Upper lobe of left lung (tissue), 6 donors: ENCODE measurements around the gene ZSWIM1. TPM values are rescaled to one million over a fixed set of nuclear protein-coding genes. Genes with fewer than 3 reads are reported as not detected.

Experiments
- ATAC-seq, 2 donors: fragments of 200-7000 bp; cut with Tn5 transposase; one replicate each; pipeline ENCODE4 v1.9.1; 2022; ENCODE audit warnings: mild to moderate bottlenecking in 2 of 2, moderate library complexity in 2 of 2; ENCODE audit not compliant: low FRiP score in 2 of 2
- DNase-seq, 2 donors: peaks; one replicate each; pipeline ENCODE4 v3.0.0-alpha.2; 2019 to 2020
- H3K27ac ChIP-seq, 4 donors: fragments of 200-600 bp; sonication (generic); one replicate each; pipeline ENCODE4 v1.5.1; 2016 to 2019
- H3K27me3 ChIP-seq, 4 donors: fragments of 200-600 bp; sonication (generic); one replicate each; pipeline ENCODE4 v1.5.1; 2017 to 2019
- H3K36me3 ChIP-seq, 4 donors: fragments of 200-600 bp; sonication (generic); one replicate each; pipeline ENCODE4 v1.5.1; 2016 to 2019
- H3K4me1 ChIP-seq, 4 donors: fragments of 200-600 bp; sonication (generic); one replicate each; pipeline ENCODE4 v1.5.1; 2018 to 2019
- H3K4me3 ChIP-seq, 4 donors: fragments of 200-600 bp; sonication (generic); one replicate each; pipeline ENCODE4 v1.5.1; 2017 to 2019; ENCODE audit warnings: mild to moderate bottlenecking in 2 of 4, moderate library complexity in 1 of 4
- H3K9me3 ChIP-seq, 4 donors: fragments of 200-600 bp; sonication (generic); one replicate each; pipeline ENCODE4 v1.5.1; 2018 to 2019
- CTCF ChIP-seq, 6 experiments: fragments of 450-650 bp in 4 of 6; fragments of 200-600 bp in 2 of 6; sonication (generic) in 2 of 6; IDR thresholded peaks; one replicate each; pipeline ENCODE4 v1.5.1; 2016 to 2019; ENCODE audit warnings: antibody characterized with exemption in 6 of 6
- EP300 ChIP-seq, 4 donors: sonication (generic); formaldehyde crosslinking; IDR thresholded peaks; one replicate each; pipeline ENCODE4 v1.5.1; 2017; ENCODE audit warnings: antibody characterized with exemption in 4 of 4, control low read depth in 2 of 4
- POLR2A ChIP-seq, 4 donors: fragments of 450-650 bp; IDR thresholded peaks; one replicate each; pipeline ENCODE4 v1.5.1; 2016 to 2017; ENCODE audit warnings: antibody characterized with exemption in 4 of 4, mild to moderate bottlenecking in 2 of 4
- POLR2AphosphoS5 ChIP-seq, 2 donors: sonication (generic); formaldehyde crosslinking; IDR thresholded peaks; one replicate each; pipeline ENCODE4 v1.5.1; 2017; ENCODE audit warnings: antibody characterized with exemption in 2 of 2
- WGBS, 2 donors: methylation state at CpG; one replicate each; pipeline ENCODE4 v1.1.5; 2017 to 2018; 5-methylcytosine and 5-hydroxymethylcytosine counted together
- total RNA-seq, 6 donors: library from RNA; depleted of rRNA in 4 of 6; stranded (reverse); fragments of >200 nt in 4 of 6; gene quantifications; one replicate each; pipeline versions ENCODE4 v1.1.0 to v1.2.1, GENCODE V29; 2016 to 2021
- donor health status: DM: no; HTN: no; CAD: no; lungs with moderate emphysema.
- donor health status: DM: no; HTN: yes; CAD: no; lungs with severe emphysema.

Gene ZSWIM1
- total RNA-seq, 6 donors from 2014 or later = 4.2 to 9.7 (median 8.6) TPM

- 90 to 97% methylated on average over 5 of the region's 5 CpGs for WGBS, 2 donors
- peaks cover 24 to 34% (median 27%) of the 10 kb centered on the region in 4 donors for H3K4me1 ChIP-seq
- H3K27me3 ChIP-seq = no peaks in the 10 kb centered on the region
- no peaks in the 10 kb centered on the region for H3K9me3 ChIP-seq
- peaks cover 0 to 2% (median 0%) of the 10 kb centered on the region in 4 donors for H3K36me3 ChIP-seq
- TF ChIP-seq POLR2A (IDR thresholded peaks at IDR 0.05) = no peak
- TF ChIP-seq CTCF (IDR thresholded peaks at IDR 0.05) = no peak
- TF ChIP-seq POLR2AphosphoS5 (IDR thresholded peaks at IDR 0.05) = no peak
- no peak for TF ChIP-seq EP300 (IDR thresholded peaks at IDR 0.05)
- ATAC-seq (no peak), DNase-seq (no peak)
- H3K4me3 ChIP-seq = no peak overlapping the region
- H3K27ac ChIP-seq = no peak overlapping the region
Observed at GRCh38 chr20:45859916-45860315, 21.1 kb upstream of the ZSWIM1 start.

GRCh38 chr20:45860560-45861220 lies 20.3 kb upstream of the ZSWIM1 start:
- no peak for TF ChIP-seq POLR2A (IDR thresholded peaks at IDR 0.05)
- no peak for TF ChIP-seq CTCF (IDR thresholded peaks at IDR 0.05)
- TF ChIP-seq POLR2AphosphoS5 (IDR thresholded peaks at IDR 0.05) = no peak
- TF ChIP-seq EP300 (IDR thresholded peaks at IDR 0.05) = no peak
- H3K36me3 ChIP-seq = no peaks in the 10 kb centered on the region
- ATAC-seq = no peak
- H3K4me1 ChIP-seq = peaks cover 16 to 26% (median 19%) of the 10 kb centered on the region in 4 donors
- no peak overlapping the region for H3K4me3 ChIP-seq
- no peak for DNase-seq
- no peaks in the 10 kb centered on the region for H3K9me3 ChIP-seq
- 72 to 75% methylated on average over 7 of the region's 7 CpGs for WGBS, 2 donors
- no peak overlapping the region for H3K27ac ChIP-seq
- H3K27me3 ChIP-seq = no peaks in the 10 kb centered on the region

GRCh38 chr20:45861221-45862075 lies 19.6 kb upstream of the ZSWIM1 start:
- Histone ChIP-seq H3K36me3 (no peaks in the 10 kb centered on the region), H3K9me3 (no peaks in the 10 kb centered on the region), H3K27me3 (no peaks in the 10 kb centered on the region), H3K4me1 (peaks cover 9 to 19% (median 12%) of the 10 kb centered on the region in 4 donors), H3K27ac (no peak overlapping the region), H3K4me3 (no peak overlapping the region)
- no peak for DNase-seq
- ATAC-seq = no peak
- TF ChIP-seq CTCF (IDR thresholded peaks at IDR 0.05) = no peak
- no peak for TF ChIP-seq POLR2AphosphoS5 (IDR thresholded peaks at IDR 0.05)
- no peak for TF ChIP-seq POLR2A (IDR thresholded peaks at IDR 0.05)
- no peak for TF ChIP-seq EP300 (IDR thresholded peaks at IDR 0.05)
- WGBS, 2 donors = 93 to 94% methylated on average over 7 of the region's 7 CpGs

GRCh38 chr20:45863543-45864470 lies 17.2 kb upstream of the ZSWIM1 start:
- WGBS, 2 donors = 88 to 90% methylated on average over 7 of the region's 7 CpGs
- Histone ChIP-seq H3K36me3 (no peaks in the 10 kb centered on the region), H3K4me3 (no peak overlapping the region), H3K27ac (no peak overlapping the region), H3K27me3 (no peaks in the 10 kb centered on the region), H3K4me1 (peaks cover 0 to 3% (median 0%) of the 10 kb centered on the region in 4 donors), H3K9me3 (no peaks in the 10 kb centered on the region)
- ATAC-seq (no peak), DNase-seq (no peak)
- no peak for TF ChIP-seq POLR2A (IDR thresholded peaks at IDR 0.05)

GRCh38 chr20:45866454-45866853 lies 14.6 kb upstream of the ZSWIM1 start:
- no peaks in the 10 kb centered on the region for H3K36me3 ChIP-seq
- no peaks in the 10 kb centered on the region for H3K4me1 ChIP-seq
- H3K4me3 ChIP-seq = no peak overlapping the region
- no peak for ATAC-seq
- WGBS, 2 donors = 94 to 96% methylated on average over 5 of the region's 5 CpGs
- H3K27me3 ChIP-seq = no peaks in the 10 kb centered on the region
- H3K27ac ChIP-seq = no peak overlapping the region
- TF ChIP-seq POLR2A (IDR thresholded peaks at IDR 0.05) = no peak
- no peak for TF ChIP-seq CTCF (IDR thresholded peaks at IDR 0.05)
- TF ChIP-seq EP300 (IDR thresholded peaks at IDR 0.05) = no peak
- TF ChIP-seq POLR2AphosphoS5 (IDR thresholded peaks at IDR 0.05) = no peak
- no peaks in the 10 kb centered on the region for H3K9me3 ChIP-seq
- no peak for DNase-seq
